Right lobe of liver (tissue), 6 donors: ENCODE results near the gene EPS15. TPM values are rescaled to one million over a fixed set of nuclear protein-coding genes. Genes with fewer than 3 reads are reported as not detected.

Experiments
- ATAC-seq, 4 donors: fragments of 200-7000 bp; cut with Tn5 transposase; one replicate each; pipeline ENCODE4 v1.9.1; 2020; ENCODE audit warnings: mild to moderate bottlenecking in 4 of 4, moderate library complexity in 4 of 4
- DNase-seq, 3 donors: peaks; one replicate each; pipeline ENCODE4 v3.0.0-alpha.2; 2020
- H3K27ac ChIP-seq, 3 donors: fragments of 200-600 bp; one replicate each; pipeline ENCODE4 v1.8.0; 2022
- H3K27me3 ChIP-seq, 2 donors: fragments of 200-600 bp; one replicate each; pipeline ENCODE4 v1.8.0; 2022
- H3K36me3 ChIP-seq, 4 donors: fragments of 200-600 bp; sonication (generic) in 1 of 4; one replicate each; pipeline versions ENCODE4 v1.5.1 to v1.8.0; 2017 to 2022; ENCODE audit warnings: control low read depth in 1 of 4
- H3K4me1 ChIP-seq, 4 donors: fragments of 200-600 bp; sonication (generic) in 1 of 4; one replicate each; pipeline versions ENCODE4 v1.5.1 to v1.8.0; 2017 to 2022; ENCODE audit warnings: control low read depth in 1 of 4
- H3K4me3 ChIP-seq, 3 donors: fragments of 200-600 bp; one replicate each; pipeline ENCODE4 v1.8.0; 2022
- H3K9me3 ChIP-seq, 4 donors: fragments of 200-600 bp; sonication (generic) in 1 of 4; one replicate each; pipeline versions ENCODE4 v1.5.1 to v1.8.0; 2017 to 2022; ENCODE audit warnings: control low read depth in 1 of 4
- POLR2A ChIP-seq: fragments of 450-650 bp; IDR thresholded peaks from one replicate; pipeline ENCODE4 v1.6.1; 2017; ENCODE audit warnings: antibody characterized with exemption, mild to moderate bottlenecking
- WGBS: methylation state at CpG from one replicate; pipeline ENCODE4 v1.1.6; 2018; ENCODE audit warnings: low coverage, low lambda C conversion rate; ENCODE audit not compliant: insufficient coverage; ENCODE audit errors: missing lambda C conversion rate; 5-methylcytosine and 5-hydroxymethylcytosine counted together
- intact Hi-C, 2 donors: fragments of 100-400 bp; cut with DNase I; formaldehyde crosslinking; loops; one replicate each; pipeline versions ENCODE4 v1.11.2 to v1.14.1; 2022
- long read RNA-seq: library from polyadenylated mRNA; unstranded; transcript quantifications from one replicate; pipeline ENCODE4 v2.0.0, GENCODE V29; 2019
- total RNA-seq, 6 experiments: library from RNA; depleted of rRNA in 2 of 6; stranded (reverse); fragments of >200 nt in 2 of 6; fragmentation: NEBNext Ultra II Directional in 3 of 6; extraction: Animal tissue kit (Norgen Biotek cat#: 25700) in 3 of 6; gene quantifications; one replicate each; pipeline versions ENCODE4 v1.1.0 to v1.2.4, GENCODE V29; 2016 to 2023
- TF ChIP-seq, protein P1 (sequence below), 4 donors: fragments of 200-600 bp in 3 of 4; fragments of 450-650 bp in 1 of 4; IDR thresholded peaks; one replicate each; pipeline versions ENCODE4 v1.5.1 to v1.8.0; 2016 to 2022; ENCODE audit warnings: antibody characterized with exemption in 4 of 4, mild to moderate bottlenecking in 2 of 4
- donor health status: DM: no; HTN: yes; CAD: no.
- donor health status: DM: no; HTN: no; CAD: no.
- donor health status: DM: no; HTN: no; CAD: no.
- donor health status: DM: no; HTN: yes; CAD: no.
- donor health status: DM: no; HTN: yes; CAD: no.

The EPS15 gene
- total RNA-seq: 10 to 100 TPM; 23.2 to 30.9 (median 28.6) TPM
- long read RNA-seq, partial matches to known transcripts: 0 of 3 reads
- long read RNA-seq, other reads (novel, unspliced or antisense): 3 of 3 reads

DNA sequence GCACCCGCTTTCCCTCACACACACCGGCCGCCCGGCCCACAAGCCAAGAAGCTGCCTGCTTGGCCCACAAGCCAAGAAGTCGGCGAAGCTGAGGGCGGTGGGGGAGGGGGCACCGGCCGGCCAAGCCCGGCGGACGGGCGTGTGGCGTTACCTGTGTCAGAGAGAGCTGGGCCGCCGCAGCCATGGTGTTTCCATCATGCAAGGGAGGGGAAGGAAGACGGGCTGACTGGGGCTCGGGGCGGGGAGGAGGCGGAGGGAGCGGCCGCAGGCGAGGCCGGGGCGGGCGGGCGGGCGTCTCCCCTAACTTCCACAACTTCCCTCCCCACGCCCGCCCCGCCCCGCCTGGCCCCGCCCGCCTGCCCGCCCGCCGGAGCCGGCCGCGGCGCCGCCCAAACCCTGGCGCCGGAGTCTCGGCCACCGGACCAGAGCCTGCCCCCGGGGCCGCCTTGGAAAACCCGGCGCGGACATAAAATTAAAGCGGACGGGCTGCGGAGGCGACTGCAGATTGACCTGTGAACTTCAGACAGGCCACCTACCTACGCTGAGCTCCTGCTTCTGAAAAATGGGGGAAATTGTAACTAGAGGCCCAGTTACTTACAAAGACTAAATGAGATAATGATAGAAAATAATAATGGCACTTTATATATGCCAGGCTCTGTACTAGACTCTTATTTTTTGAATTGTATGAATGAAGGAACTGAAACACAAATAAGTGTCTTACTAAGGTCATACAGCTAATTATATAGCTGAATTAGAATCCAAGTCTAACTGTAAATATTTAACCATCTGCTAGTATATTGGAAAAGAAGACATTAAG, at the start of gene EPS15:
TSS of gene EPS15 (minus strand) at position 219 of the 817 bp plus-strand sequence. CDS start at position 184, 35 bp downstream.
- no peaks in the 10 kb centered on the region for H3K27me3 ChIP-seq
- peaks cover 3 to 19% (median 9%) of the 10 kb centered on the region in 4 donors for H3K4me1 ChIP-seq
- intact Hi-C loops: no loop called here
- TF ChIP-seq POLR2A: peak; percentile 88
- TF ChIP-seq, protein P1, sequence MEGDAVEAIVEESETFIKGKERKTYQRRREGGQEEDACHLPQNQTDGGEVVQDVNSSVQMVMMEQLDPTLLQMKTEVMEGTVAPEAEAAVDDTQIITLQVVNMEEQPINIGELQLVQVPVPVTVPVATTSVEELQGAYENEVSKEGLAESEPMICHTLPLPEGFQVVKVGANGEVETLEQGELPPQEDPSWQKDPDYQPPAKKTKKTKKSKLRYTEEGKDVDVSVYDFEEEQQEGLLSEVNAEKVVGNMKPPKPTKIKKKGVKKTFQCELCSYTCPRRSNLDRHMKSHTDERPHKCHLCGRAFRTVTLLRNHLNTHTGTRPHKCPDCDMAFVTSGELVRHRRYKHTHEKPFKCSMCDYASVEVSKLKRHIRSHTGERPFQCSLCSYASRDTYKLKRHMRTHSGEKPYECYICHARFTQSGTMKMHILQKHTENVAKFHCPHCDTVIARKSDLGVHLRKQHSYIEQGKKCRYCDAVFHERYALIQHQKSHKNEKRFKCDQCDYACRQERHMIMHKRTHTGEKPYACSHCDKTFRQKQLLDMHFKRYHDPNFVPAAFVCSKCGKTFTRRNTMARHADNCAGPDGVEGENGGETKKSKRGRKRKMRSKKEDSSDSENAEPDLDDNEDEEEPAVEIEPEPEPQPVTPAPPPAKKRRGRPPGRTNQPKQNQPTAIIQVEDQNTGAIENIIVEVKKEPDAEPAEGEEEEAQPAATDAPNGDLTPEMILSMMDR (IDR thresholded peaks at IDR 0.05): no peak
- peak; percentile 94 to 96 (median 95) for DNase-seq
- under 1% methylated on average over 20 of the region's 56 CpGs for WGBS
- peak within 1 kb of the TSS; percentile 72 to 79 (median 73) for H3K4me3 ChIP-seq
- H3K36me3 ChIP-seq: no peaks in the 10 kb centered on the region
- ATAC-seq: peak; percentile 80 to 92 (median 82)
- H3K9me3 ChIP-seq: peaks cover 0 to 2% (median 0%) of the 10 kb centered on the region in 4 donors
- peak within 1 kb of the TSS; percentile 82 to 86 (median 86) for H3K27ac ChIP-seq

DNA sequence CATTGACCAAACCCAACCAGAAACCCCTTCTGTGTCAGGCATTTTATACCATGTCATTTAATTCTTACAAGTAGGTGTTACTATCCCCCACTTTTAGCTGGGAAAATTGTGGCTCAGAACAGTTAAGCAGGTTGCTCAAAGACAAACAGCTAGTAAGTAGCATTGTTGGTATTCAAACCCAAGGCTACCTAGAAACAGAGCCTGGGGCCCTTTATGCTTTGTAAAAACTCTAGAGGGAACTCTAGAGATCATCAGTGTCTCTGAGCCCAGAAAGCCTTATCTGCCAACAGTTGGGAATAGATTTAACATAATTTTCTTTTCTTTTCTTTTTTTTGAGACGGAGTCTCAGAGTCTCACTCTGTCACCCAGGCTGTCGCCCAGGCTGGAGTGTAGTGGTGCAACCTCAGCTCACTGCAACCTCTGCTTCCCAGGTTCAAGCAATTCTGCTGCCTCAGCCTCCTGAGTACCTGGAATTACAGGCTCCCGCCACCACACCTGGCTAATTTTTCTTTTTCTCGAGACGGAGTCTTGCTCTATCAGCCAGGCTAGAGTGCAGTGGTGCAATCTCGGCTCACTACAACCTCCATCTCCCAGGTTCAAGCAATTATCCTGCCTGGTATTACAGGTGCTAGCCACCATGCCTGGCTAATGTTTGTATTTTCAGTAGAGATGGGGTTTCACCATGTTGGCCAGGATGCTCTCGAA, 49.3 kb upstream of the EPS15 start:
- Histone ChIP-seq H3K4me1 (peaks cover 0 to 10% (median 0%) of the 10 kb centered on the region in 4 donors), H3K36me3 (no peaks in the 10 kb centered on the region), H3K4me3 (no peak overlapping the region), H3K9me3 (no peaks in the 10 kb centered on the region), H3K27ac (no peak overlapping the region), H3K27me3 (no peaks in the 10 kb centered on the region)
- ATAC-seq (no peak), DNase-seq (no peak)
- WGBS: 86% methylated on average over 7 of the region's 7 CpGs
- no peak for TF ChIP-seq POLR2A
- TF ChIP-seq, protein P1 (IDR thresholded peaks at IDR 0.05): no peak
- intact Hi-C loops: no loop called here

DNA sequence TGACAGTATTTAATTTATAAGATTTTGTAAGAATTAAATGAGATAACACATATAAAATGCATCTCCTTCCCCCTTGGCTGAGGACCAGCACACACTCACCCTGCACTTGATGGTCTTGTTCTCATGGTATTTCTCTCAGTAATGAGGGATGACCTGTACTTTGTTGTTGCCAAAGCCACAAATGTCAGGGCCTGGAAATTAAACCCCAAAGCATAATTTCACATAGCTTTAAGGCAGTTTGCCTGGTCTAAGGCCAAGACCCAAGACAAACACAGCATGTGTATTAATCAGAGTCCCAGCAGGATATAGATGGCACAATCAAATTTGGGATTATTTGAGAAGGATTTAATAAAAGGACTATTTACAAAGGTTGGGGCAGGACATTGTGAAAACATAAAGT, 48.6 kb upstream of the EPS15 start:
- intact Hi-C loops: no loop called here
- no peak overlapping the region for H3K4me3 ChIP-seq
- no peaks in the 10 kb centered on the region for H3K27me3 ChIP-seq
- peaks cover 0 to 12% (median 0%) of the 10 kb centered on the region in 4 donors for H3K4me1 ChIP-seq
- ATAC-seq (peak in 1 of 4 donors; percentile 25), DNase-seq (no peak)
- no peak overlapping the region for H3K27ac ChIP-seq
- no peaks in the 10 kb centered on the region for H3K36me3 ChIP-seq
- no peak for TF ChIP-seq POLR2A
- no peaks in the 10 kb centered on the region for H3K9me3 ChIP-seq

DNA sequence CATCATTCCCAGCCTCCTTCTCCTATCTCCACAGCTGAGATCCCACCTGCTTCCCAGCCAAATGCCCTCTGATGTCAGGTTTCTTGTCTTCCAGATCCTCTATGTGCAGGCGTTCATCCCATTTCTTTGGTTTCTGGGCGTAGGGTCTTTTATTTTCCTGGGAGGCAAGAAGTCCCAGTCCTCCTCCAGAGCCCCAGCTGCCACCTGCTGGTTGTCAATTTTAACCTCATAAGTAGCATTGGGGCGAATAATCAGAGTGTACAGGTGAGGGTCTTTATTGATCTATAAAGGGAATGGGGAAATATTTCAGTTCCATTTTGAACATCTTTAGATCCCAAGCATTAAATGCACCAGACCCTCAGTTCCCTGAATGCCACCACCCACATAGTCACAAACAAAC, 47.2 kb upstream of the EPS15 start:
- no peak for ATAC-seq
- no peaks in the 10 kb centered on the region for H3K9me3 ChIP-seq
- TF ChIP-seq, protein P1 (IDR thresholded peaks at IDR 0.05): no peak
- TF ChIP-seq POLR2A: no peak
- no peak overlapping the region for H3K4me3 ChIP-seq
- no peak overlapping the region for H3K27ac ChIP-seq
- whole genome bisulfite sequencing: 85% methylated on average over 3 of the region's 3 CpGs
- no peaks in the 10 kb centered on the region for H3K27me3 ChIP-seq
- H3K4me1 ChIP-seq: peaks cover 0 to 17% (median 0%) of the 10 kb centered on the region in 4 donors
- no peak for DNase-seq
- H3K36me3 ChIP-seq: no peaks in the 10 kb centered on the region
- intact Hi-C loops: no loop called here

DNA sequence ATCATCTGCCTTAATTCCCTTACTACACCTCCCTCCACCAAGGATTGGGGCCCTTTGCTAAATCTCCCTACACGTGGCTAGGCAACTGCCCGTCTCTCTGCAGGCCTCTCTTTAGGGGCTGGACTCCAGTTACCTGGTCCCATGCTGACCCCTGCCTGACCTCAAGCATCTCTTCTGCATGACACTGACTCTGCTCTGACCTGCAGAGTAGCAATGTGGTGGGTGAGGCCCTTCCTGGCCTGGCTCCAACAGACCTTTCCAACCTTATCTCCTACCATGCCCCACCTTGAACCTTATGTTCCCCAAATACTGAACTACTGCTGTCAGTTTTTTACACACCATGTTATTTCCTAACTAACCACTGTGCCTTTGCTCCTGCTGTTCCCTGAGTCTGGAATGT, 45.9 kb upstream of the EPS15 start:
- peaks cover 0 to 28% (median 4%) of the 10 kb centered on the region in 4 donors for H3K4me1 ChIP-seq
- WGBS: 86% methylated on average over 2 of the region's 2 CpGs
- no peak for DNase-seq
- no peak for ATAC-seq
- intact Hi-C loops: no loop called here
- H3K9me3 ChIP-seq: no peaks in the 10 kb centered on the region
- H3K4me3 ChIP-seq: no peak overlapping the region
- no peak overlapping the region for H3K27ac ChIP-seq
- TF ChIP-seq, protein P1 (IDR thresholded peaks at IDR 0.05): no peak
- TF ChIP-seq POLR2A: no peak
- H3K36me3 ChIP-seq: no peaks in the 10 kb centered on the region
- no peaks in the 10 kb centered on the region for H3K27me3 ChIP-seq
